ENCODE results near the gene DUSP21.
"Not testable (repeated sequence)": the region's sequence is repeated elsewhere in the genome, so short reads cannot be mapped to it uniquely, and the experiment has no call there.

The DUSP21 gene

DNA sequence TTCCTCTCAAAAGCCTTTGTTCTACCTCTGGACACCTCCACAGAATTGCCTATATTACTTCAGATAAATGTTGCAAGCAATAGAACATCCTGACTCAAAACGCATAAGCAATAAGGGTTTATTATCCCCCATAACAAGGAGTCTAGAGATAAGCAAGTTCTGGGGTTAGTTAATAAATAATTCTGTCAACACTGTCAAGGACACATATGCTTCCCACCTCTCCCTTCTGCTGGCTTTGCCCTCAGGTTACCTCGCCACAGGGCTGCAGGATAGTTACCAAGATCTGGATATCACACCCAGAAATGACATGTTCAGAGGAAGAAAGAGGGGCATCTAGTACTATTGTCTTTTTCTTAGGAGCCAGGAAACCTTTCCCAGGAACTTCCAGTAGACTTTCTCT, 14.0 kb upstream of the DUSP21 start:
- no peaks in the 10 kb centered on the region for H3K36me3 ChIP-seq (ENCODE audit: insufficient read depth, low read length)
- H3K27ac ChIP-seq, result no peak overlapping the region
- no peak overlapping the region for H3K4me3 ChIP-seq
- no peak for TF ChIP-seq EZH2 (IDR thresholded peaks at IDR 0.05)
- no peak for TF ChIP-seq FOXP2 (optimal IDR thresholded peaks at IDR 0.05; ENCODE audit: control extremely low read depth, extremely low read length, insufficient read depth)
- TF ChIP-seq POLR2AphosphoS5 (IDR thresholded peaks at IDR 0.05; ENCODE audit: borderline replicate concordance, low read depth, low read length), result no peak
- no peak for DNase-seq (ENCODE audit: low read depth, low spot score)
- no peaks in the 10 kb centered on the region for H3K9me3 ChIP-seq (ENCODE audit: low read depth, low read length)
- no peak overlapping the region for H3K9ac ChIP-seq (ENCODE audit: insufficient read length)

DNA sequence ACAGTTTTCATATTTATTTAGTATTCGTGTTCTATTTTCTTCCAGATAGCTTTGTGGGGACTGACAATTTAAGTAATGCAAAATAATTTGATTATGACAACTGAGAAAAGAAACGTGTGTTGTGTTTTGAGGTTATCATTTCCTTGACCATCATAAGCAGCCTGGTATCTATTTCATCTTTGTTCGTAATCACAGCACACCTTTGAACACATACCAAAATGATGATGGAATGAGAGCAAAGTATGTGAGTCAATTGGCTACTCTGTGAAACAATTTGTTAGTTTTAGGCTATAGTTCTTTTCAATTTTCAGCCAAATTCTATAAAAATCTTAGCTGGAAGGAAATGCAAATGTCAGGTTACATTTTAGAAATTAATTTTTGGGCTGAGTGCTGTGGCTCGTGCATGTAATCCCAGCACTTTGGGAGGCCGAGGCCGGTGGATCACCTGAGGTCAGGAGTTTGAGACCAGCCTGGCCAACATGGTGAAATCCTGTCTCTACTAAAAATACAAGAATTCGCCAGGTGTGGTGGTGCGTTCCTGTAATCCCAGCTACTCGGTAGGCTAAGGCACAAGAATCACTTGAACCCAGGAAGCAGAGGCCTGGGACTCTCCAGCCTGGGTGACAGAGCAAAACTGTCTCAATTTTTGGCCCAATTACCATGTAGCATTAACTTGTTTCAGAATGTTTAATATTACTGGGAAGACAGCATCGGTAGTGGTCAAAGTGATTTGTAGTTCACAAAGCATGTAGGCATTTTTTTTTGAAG, 1.1 kb upstream of the DUSP21 start:
- H3K27ac ChIP-seq, result no peak overlapping the region
- no peak for TF ChIP-seq POLR2AphosphoS5 (IDR thresholded peaks at IDR 0.05; ENCODE audit: borderline replicate concordance, low read depth, low read length)
- no peak overlapping the region for H3K9ac ChIP-seq (ENCODE audit: insufficient read length)
- no peak overlapping the region for H3K4me3 ChIP-seq
- H3K36me3 ChIP-seq (ENCODE audit: insufficient read depth, low read length), result no peaks in the 10 kb centered on the region
- DNase-seq (ENCODE audit: low read depth, low spot score), result no peak
- no peaks in the 10 kb centered on the region for H3K9me3 ChIP-seq (ENCODE audit: low read depth, low read length)

DNA sequence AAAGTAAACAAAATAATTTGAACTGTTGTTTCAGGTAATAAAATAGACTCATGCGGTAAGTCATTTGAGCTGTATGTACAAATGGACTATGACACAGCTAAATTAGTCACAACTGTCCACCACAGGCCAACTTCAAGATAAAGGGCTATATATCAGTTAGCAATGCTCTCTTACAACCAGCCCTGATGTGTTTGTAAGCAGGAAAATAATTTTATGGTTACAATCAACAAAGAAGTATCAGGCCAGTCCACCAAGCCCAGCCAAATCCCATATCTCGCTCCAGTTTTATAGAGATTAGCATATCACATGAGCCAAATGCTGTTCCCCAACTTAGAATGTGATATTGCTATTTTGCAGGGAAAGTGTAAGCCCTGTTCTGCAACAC, 511 bp upstream of the DUSP21 start:
- no peak for TF ChIP-seq FOXP2 (optimal IDR thresholded peaks at IDR 0.05; ENCODE audit: control extremely low read depth, extremely low read length, insufficient read depth)
- TF ChIP-seq EZH2 (IDR thresholded peaks at IDR 0.05), result no peak
- no peak for TF ChIP-seq POLR2AphosphoS5 (IDR thresholded peaks at IDR 0.05; ENCODE audit: borderline replicate concordance, low read depth, low read length)
- Histone ChIP-seq H3K4me3 (no peak overlapping the region), H3K9me3 (ENCODE audit: low read depth, low read length) (no peaks in the 10 kb centered on the region), H3K36me3 (ENCODE audit: insufficient read depth, low read length) (no peaks in the 10 kb centered on the region), H3K9ac (ENCODE audit: insufficient read length) (no peak overlapping the region), H3K27ac (no peak overlapping the region)
- DNase-seq (ENCODE audit: low read depth, low spot score), result no peak

DNA sequence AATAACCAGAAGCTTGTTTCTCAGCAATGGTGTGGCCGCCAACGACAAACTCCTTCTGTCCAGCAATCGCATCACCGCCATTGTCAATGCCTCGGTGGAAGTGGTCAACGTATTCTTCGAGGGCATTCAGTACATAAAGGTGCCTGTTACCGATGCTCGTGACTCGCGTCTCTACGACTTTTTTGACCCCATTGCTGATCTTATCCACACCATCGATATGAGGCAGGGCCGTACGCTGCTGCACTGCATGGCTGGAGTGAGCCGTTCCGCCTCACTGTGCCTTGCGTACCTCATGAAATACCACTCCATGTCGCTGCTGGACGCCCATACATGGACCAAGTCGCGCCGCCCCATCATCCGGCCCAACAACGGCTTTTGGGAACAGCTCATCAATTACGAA, 383 bp downstream of the DUSP21 start:
- Histone ChIP-seq H3K4me3 (no peak overlapping the region), H3K9ac (ENCODE audit: insufficient read length) (no peak overlapping the region), H3K27ac (no peak overlapping the region), H3K36me3 (ENCODE audit: insufficient read depth, low read length) (no peaks in the 10 kb centered on the region), H3K9me3 (ENCODE audit: low read depth, low read length) (no peaks in the 10 kb centered on the region)
- no peak for TF ChIP-seq POLR2AphosphoS5 (IDR thresholded peaks at IDR 0.05; ENCODE audit: borderline replicate concordance, low read depth, low read length)
- DNase-seq (ENCODE audit: low read depth, low spot score), result no peak

DNA sequence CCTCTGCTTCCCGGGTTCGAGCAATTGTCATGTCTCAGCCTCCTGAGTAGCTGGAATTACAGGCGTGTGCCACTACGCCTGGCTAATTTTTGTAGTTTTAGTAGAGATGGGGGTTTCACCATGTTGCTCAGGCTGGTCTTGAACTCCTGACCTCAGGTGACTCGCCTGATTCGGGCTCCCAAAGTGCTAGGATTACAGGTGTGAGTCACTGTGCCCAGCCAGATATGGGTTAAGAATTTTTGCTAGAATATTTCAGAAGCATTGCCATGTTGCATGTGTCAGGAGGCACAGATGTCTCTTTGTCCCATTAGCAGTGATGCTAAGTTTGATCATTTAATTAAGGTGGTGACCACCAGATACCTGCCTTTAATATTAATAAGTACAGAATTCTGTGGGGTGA, 7.1 kb downstream of the DUSP21 start:
- H3K27ac ChIP-seq; DNase-seq (ENCODE audit: low read depth, low spot score); H3K9ac ChIP-seq (ENCODE audit: insufficient read length); H3K36me3 ChIP-seq (ENCODE audit: insufficient read depth, low read length); H3K4me3 ChIP-seq; H3K9me3 ChIP-seq (ENCODE audit: low read depth, low read length): not testable (repeated sequence)

DNA sequence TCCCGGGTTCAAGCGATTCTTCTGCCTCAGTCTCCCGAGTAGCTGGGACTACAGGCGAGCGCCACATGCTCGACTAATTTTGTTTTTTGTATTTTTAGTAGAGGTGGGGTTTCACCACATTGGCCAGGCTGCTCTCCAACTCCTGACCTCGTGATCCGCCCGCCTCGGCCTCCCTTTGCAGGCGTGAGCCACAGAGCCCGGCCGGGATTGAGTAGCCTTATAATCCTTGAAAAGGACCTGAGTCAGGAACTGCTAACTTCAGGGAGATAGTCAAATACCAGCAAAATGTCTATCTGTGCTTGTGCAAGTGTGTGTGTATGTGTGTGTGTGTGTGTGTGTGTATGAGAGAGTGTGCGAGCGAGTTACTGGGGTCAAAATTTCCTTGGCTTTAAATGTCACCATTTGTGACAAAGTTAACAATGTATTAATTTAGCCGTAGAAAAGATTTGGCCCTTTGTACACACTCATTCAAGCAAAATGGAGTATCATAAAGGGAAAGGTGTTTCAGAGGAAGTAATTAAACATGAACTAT, 27.4 kb downstream of the DUSP21 start:
- TF ChIP-seq POLR2AphosphoS5 (IDR thresholded peaks at IDR 0.05; ENCODE audit: borderline replicate concordance, low read depth, low read length), result no peak
- TF ChIP-seq FOXP2 (optimal IDR thresholded peaks at IDR 0.05; ENCODE audit: control extremely low read depth, extremely low read length, insufficient read depth), result no peak
- TF ChIP-seq EZH2 (IDR thresholded peaks at IDR 0.05), result no peak
- Histone ChIP-seq H3K4me3 (peak overlapping the region; percentile 80), H3K36me3 (ENCODE audit: insufficient read depth, low read length) (no peaks in the 10 kb centered on the region), H3K9ac (ENCODE audit: insufficient read length) (peak overlapping the region; percentile 95), H3K9me3 (ENCODE audit: low read depth, low read length) (no peaks in the 10 kb centered on the region), H3K27ac (no peak overlapping the region; the same call in 1 of the 2 replicates)
- no peak for DNase-seq (ENCODE audit: low read depth, low spot score)

DNA sequence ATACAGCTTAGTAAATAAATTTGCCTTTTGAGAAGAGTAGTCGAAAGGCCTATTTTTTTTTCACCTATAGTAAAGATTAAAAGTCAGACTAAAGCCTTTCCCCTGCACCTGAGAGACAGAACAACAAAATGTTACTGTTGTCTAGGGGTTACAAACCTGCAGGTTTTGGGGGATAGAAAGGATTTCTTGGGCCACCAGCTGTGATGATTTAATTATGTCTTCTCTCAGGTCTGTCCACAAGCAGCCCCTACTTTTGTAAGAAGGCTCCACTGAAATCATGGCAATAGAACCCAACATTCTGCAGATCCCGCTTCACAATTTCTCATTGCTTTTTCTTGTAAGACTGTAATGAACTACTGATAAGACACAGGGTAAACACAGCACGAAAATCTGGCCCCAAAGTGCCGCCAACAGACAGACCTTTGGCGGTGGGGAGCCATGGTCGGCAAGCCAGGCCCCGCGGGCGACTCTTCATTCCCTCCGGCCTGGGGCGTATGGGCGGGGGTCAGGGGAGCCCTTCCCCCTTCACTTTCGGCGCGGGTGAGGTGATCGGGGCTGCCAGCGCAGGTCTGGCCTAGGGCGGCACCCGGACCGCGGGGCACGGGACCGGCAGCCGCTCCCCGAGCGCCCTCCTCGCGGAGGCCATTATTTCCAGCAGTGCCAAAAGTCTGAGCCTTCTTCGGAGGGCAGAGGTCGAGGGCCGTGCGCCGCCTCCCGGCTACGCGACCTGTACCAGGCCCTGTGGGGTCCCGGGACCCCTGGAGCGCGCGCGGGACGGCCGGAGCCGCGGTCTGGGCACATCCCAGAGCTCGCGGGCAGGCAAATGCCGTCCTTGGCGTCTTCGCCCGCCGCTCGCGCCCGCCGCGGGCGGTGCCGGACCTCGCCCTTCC, 28.4 kb downstream of the DUSP21 start:
- Histone ChIP-seq H3K9me3 (ENCODE audit: low read depth, low read length) (no peaks in the 10 kb centered on the region), H3K27ac (peak overlapping the region; percentile 63; the same call in 1 of the 2 replicates), H3K36me3 (ENCODE audit: insufficient read depth, low read length) (peaks cover 6% of the 10 kb centered on the region), H3K4me3 (peak overlapping the region; percentile 80), H3K9ac (ENCODE audit: insufficient read length) (peak overlapping the region; percentile 95)
- no peak for DNase-seq (ENCODE audit: low read depth, low spot score)
- TF ChIP-seq FOXP2 (optimal IDR thresholded peaks at IDR 0.05; ENCODE audit: control extremely low read depth, extremely low read length, insufficient read depth), result no peak
- TF ChIP-seq POLR2AphosphoS5 (IDR thresholded peaks at IDR 0.05; ENCODE audit: borderline replicate concordance, low read depth, low read length), result no peak
- no peak for TF ChIP-seq EZH2 (IDR thresholded peaks at IDR 0.05)

DNA sequence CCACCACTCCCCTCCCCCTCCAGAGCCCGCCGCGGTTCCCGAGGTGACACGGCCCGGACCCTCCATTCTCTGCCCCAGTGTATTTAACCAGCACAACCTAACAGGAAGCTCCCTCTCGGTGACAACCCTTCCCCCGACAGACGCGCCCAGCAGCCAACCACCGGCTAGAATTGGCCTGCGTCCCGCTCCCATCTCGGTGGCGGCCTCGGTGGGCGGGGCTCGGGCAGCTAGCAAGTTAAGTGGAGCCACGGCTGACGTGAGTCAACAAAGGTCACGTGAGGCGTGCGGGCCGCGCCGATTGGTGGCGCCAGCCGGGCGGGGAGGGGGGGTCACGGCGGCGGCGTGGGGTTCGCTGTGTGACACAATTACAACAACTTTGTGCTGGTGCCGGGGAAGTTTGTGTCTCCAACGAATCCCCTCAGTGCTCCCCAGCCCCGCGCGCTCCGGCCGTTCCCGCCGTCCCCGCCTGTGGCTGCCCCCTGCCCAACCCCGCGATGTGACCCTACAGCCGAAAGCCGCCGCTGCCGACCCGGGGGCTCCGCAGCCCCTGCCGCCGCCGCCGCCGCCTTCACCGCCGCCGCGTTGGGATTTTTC, 29.1 kb downstream of the DUSP21 start, which contains the start of gene KDM6A:
Gene KDM6A (plus strand): TSS at position 368 of the 594 bp plus-strand sequence. CDS start 364 bp downstream, outside the sequence.
- H3K4me3 ChIP-seq, result peak within 1 kb of the TSS; percentile 80
- peaks cover 7% of the 10 kb centered on the region for H3K36me3 ChIP-seq (ENCODE audit: insufficient read depth, low read length)
- H3K9me3 ChIP-seq (ENCODE audit: low read depth, low read length), result no peaks in the 10 kb centered on the region
- peak; percentile 83 for DNase-seq (ENCODE audit: low read depth, low spot score)
- H3K9ac ChIP-seq (ENCODE audit: insufficient read length), result peak within 1 kb of the TSS; percentile 95
- peak within 1 kb of the TSS; percentile 97 for H3K27ac ChIP-seq
- no peak for TF ChIP-seq EZH2 (IDR thresholded peaks at IDR 0.05)
- TF ChIP-seq FOXP2 (optimal IDR thresholded peaks at IDR 0.05; ENCODE audit: control extremely low read depth, extremely low read length, insufficient read depth), result no peak
- peak; percentile 66 for TF ChIP-seq POLR2AphosphoS5 (IDR thresholded peaks at IDR 0.05; ENCODE audit: borderline replicate concordance, low read depth, low read length)

Measured in SK-N-MC (cell line).